Uterus (tissue), 2 donors: ENCODE data around the gene MAP3K20.

Experiments
- CTCF ChIP-seq, 4 experiments: fragments of 200-600 bp in 2 of 4; fragments of 450-650 bp in 2 of 4; sonication (generic) in 2 of 4; IDR thresholded peaks; one replicate each; pipeline ENCODE4 v1.5.1; 2016 to 2019; ENCODE audit warnings: antibody characterized with exemption in 4 of 4, mild to moderate bottlenecking in 2 of 4, moderate library complexity in 1 of 4
- POLR2A ChIP-seq, 2 donors: fragments of 450-650 bp; IDR thresholded peaks; one replicate each; pipeline ENCODE4 v1.6.1; 2016; ENCODE audit warnings: antibody characterized with exemption in 2 of 2, mild to moderate bottlenecking in 1 of 2, moderate library complexity in 1 of 2

GRCh38 chr2:173104156-173104555, 28.5 kb downstream of the MAP3K20 start:
- no peak for TF ChIP-seq CTCF (IDR thresholded peaks at IDR 0.05)
- TF ChIP-seq POLR2A (IDR thresholded peaks at IDR 0.05): no peak
